NT2/D1 (cell line): ENCODE results near the gene ZNF536.

Experiments
- YY1 ChIP-seq: IDR thresholded peaks from 2 replicates; pipeline ENCODE4 v1.6.1; 2011; ENCODE audit not compliant: insufficient read length, insufficient read depth
- ZNF274 ChIP-seq: IDR thresholded peaks from 2 replicates; pipeline ENCODE4 v1.6.1; 2011; ENCODE audit warnings: mild to moderate bottlenecking, low read depth, low read length

- TF ChIP-seq ZNF274: no peak
- TF ChIP-seq YY1: no peak
These were observed 140.2 kb downstream of the ZNF536 start for GRCh38 chr19:30512176-30513081.
